ENCODE results near the gene ARFIP2. TPM values are rescaled to one million over a fixed set of nuclear protein-coding genes. Genes with fewer than 3 reads are reported as not detected.
A peak's percentile ranks its signal among the peaks of the same experiment; 100 is the strongest.

ARFIP2 gene
- total RNA-seq, 4 donors from 2014 or later, result 56.6 to 77.5 (median 63.9) TPM

DNA sequence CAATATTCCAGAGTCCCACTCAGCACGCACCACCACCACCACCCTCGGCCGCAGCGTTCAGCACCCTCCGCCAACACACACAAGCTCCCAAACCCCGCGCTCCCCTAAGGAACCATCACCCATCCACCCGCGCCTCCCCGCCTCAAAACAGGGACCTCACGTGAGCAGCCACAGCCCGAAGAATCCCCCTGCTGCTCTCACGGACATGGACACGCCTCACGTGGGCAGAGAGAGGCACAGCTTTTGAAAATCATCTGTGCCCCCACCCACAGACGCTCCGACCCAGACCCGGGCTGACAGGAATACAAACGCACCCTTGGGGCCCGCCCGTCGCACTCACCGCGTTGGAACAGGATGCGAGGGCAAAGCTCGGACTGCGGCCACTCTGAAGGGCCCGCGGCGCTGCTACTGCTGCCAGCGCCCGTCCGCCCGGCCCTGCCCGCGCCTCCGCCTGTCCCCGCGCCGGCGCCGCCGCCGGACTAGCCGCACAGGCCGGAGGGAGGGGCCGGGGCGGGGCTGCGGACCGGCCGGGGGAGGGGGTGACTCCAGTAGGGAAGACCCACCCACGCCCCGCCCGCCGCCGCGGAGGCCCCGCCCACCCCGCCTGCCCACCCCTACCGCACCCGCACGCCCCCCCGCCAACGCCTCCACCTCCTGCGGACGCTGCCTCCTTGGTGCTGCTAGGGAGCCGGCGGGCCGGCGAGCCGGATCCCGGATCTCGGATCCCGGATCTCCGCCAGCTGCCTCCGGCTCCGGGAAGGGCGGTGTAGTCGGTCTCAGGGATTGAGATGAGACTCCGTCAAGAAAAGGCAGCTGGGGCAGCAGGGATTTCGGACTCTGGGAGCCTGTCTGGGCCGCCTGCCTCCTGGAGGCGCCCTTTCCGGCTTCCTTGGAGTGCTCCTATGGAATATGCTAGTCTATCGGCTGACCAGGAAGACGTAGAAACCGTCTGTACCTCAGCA is 7.4 kb downstream of the ARFIP2 start, which contains the start of gene TRIM3:
TSS of gene TRIM3 (minus strand) at position 491 of the 962 bp plus-strand sequence. CDS start 8,246 bp downstream, outside the sequence.
- DNase-seq (ENCODE audit: low spot score in 2 of 2), result peak; percentile 89 to 98
- peak within 1 kb of the TSS; percentile 54 for H3K4me3 ChIP-seq (ENCODE audit: low read depth, poor library complexity, severe bottlenecking)
- 0 to 2% methylated on average over 27 to 31 of the region's 87 CpGs for WGBS, 2 donors
- no peak for TF ChIP-seq POLR2A (IDR thresholded peaks at IDR 0.05)
- TF ChIP-seq, protein P1, sequence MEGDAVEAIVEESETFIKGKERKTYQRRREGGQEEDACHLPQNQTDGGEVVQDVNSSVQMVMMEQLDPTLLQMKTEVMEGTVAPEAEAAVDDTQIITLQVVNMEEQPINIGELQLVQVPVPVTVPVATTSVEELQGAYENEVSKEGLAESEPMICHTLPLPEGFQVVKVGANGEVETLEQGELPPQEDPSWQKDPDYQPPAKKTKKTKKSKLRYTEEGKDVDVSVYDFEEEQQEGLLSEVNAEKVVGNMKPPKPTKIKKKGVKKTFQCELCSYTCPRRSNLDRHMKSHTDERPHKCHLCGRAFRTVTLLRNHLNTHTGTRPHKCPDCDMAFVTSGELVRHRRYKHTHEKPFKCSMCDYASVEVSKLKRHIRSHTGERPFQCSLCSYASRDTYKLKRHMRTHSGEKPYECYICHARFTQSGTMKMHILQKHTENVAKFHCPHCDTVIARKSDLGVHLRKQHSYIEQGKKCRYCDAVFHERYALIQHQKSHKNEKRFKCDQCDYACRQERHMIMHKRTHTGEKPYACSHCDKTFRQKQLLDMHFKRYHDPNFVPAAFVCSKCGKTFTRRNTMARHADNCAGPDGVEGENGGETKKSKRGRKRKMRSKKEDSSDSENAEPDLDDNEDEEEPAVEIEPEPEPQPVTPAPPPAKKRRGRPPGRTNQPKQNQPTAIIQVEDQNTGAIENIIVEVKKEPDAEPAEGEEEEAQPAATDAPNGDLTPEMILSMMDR (IDR thresholded peaks at IDR 0.05), result no peak
- intact Hi-C loops (cut with DNase I; ENCODE audit: low total_unique reads), result no loop called here

DNA sequence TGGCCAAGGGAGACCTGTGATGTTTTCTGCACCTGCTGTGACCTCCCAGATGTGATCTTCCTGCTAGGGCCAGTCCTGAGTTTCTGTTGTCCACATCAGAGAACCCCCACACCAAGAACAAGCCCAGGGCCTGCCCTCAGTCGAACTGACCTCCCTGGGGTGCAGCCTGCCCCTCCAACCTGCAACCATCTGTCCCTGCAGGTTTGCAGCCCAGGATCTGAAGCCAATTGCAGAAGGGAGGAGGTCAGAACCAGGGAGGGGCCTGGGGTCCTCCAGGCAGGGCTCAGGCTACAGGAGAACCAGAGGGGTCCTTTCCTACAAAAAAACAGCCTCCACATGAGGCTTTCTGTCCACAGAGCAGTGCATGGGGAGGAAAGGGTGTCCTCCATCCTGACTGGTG is 8.2 kb downstream of the ARFIP2 start:
- WGBS, 2 donors, result 50 to 75% methylated on average over 1 of the region's 1 CpG
- TF ChIP-seq POLR2A (IDR thresholded peaks at IDR 0.05), result no peak
- TF ChIP-seq, protein P1 (IDR thresholded peaks at IDR 0.05), result no peak
- DNase-seq (ENCODE audit: low spot score in 2 of 2), result no peak
- intact Hi-C loops (cut with DNase I; ENCODE audit: low total_unique reads), result no loop called here
- H3K4me3 ChIP-seq (ENCODE audit: low read depth, poor library complexity, severe bottlenecking), result no peak overlapping the region

GRCh38 chr11:6469599-6469998 is 11.5 kb downstream of the ARFIP2 start:
- H3K4me3 ChIP-seq (ENCODE audit: low read depth, poor library complexity, severe bottlenecking), result no peak overlapping the region
- TF ChIP-seq POLR2A (IDR thresholded peaks at IDR 0.05), result no peak
- TF ChIP-seq, protein P1 (IDR thresholded peaks at IDR 0.05), result no peak
- no peak for DNase-seq (ENCODE audit: low spot score in 2 of 2)
- intact Hi-C loops (cut with DNase I; ENCODE audit: low total_unique reads), result no loop called here
- WGBS, 2 donors, result 94 to 96% methylated on average over 1 of the region's 1 CpG

DNA sequence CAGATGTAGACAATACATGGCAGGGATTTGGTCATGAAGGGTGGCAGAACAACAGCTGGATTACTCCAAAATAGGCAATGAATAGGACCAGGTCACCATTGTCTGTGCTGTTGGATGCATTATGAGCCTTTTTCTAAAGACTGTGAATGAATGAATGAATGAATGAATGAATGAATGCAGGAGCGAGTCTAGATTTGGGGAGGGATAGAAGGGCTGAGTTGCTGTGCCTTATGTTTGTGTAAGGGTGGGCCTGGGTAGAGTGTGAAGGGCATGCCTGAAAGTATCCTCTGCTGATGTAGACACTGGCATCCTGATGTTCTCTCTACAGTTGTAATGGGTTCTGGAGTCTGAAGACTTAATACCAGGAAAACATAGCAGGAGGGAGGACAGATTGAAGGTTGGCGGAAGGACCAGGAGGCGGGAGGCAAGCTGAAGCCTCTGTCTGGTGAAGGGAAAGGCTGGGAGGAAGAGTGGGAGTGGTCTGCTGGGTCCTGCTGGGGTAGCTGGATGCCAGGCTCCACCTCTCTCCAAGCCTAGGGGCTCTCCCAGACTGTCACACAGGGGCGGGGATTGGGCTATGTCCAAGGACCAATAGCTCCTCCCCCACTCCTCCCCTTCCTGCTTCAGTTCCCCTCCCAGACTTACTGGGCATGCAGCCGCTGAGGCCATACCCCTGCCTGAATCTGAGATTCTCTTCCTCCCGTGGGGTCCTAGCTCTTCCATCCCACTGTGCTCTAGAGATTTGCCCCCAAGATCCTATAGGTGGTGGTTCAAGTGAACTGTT is 12.2 kb downstream of the ARFIP2 start:
- intact Hi-C loops (cut with DNase I; ENCODE audit: low total_unique reads), result no loop called here
- 24 to 36% methylated on average over 6 of the region's 6 CpGs for WGBS, 2 donors
- DNase-seq (ENCODE audit: low spot score in 2 of 2), result peak; percentile 86 to 97
- H3K4me3 ChIP-seq (ENCODE audit: low read depth, poor library complexity, severe bottlenecking), result no peak overlapping the region
- TF ChIP-seq POLR2A (IDR thresholded peaks at IDR 0.05), result no peak
- TF ChIP-seq, protein P1 (IDR thresholded peaks at IDR 0.05), result no peak

GRCh38 chr11:6459099-6459450 is 22.1 kb downstream of the ARFIP2 start:
- intact Hi-C loops (cut with DNase I; ENCODE audit: low total_unique reads), result no loop called here
- WGBS, 2 donors, result 79 to 87% methylated on average over 1 of the region's 1 CpG
- TF ChIP-seq, protein P1 (IDR thresholded peaks at IDR 0.05), result no peak
- TF ChIP-seq POLR2A (IDR thresholded peaks at IDR 0.05), result no peak

More at GRCh38 chr11:6459099-6459450, 22.1 kb downstream of the ARFIP2 start:
- no peak overlapping the region for H3K4me3 ChIP-seq (ENCODE audit: low read depth, poor library complexity, severe bottlenecking)
- no peak for DNase-seq (ENCODE audit: low spot score in 2 of 2)
